Hepatocyte (in vitro differentiated cells): ENCODE measurements around the gene PRKAG1. TPM values are rescaled to one million over a fixed set of nuclear protein-coding genes. Genes with fewer than 3 reads are reported as not detected.

ENCODE experiments used
- DNase-seq: peaks from one replicate; pipeline ENCODE4 v3.0.0-alpha.2; 2016; ENCODE audit warnings: low spot score
- H2AFZ ChIP-seq: fragments of 200-600 bp; sonication (generic); 2 replicates; pipeline ENCODE4 v1.6.0; 2016; ENCODE audit warnings: antibody characterized with exemption, mild to moderate bottlenecking
- H3K27ac ChIP-seq: fragments of 200-600 bp; sonication (generic); 2 replicates; pipeline ENCODE4 v1.5.1; 2016; ENCODE audit warnings: mild to moderate bottlenecking
- H3K27me3 ChIP-seq: fragments of 200-600 bp; sonication (generic); 2 replicates; pipeline ENCODE4 v1.6.1; 2016
- H3K36me3 ChIP-seq: fragments of 200-600 bp; sonication (generic); replicated peaks from 2 replicates; pipeline ENCODE4 v1.5.1; 2016; ENCODE audit warnings: low read depth; ENCODE audit not compliant: insufficient read depth
- H3K4me1 ChIP-seq: fragments of 200-600 bp; sonication (generic); 2 replicates; pipeline ENCODE4 v1.5.1; 2016; ENCODE audit warnings: mild to moderate bottlenecking, moderate library complexity; ENCODE audit not compliant: insufficient read depth
- H3K4me2 ChIP-seq: fragments of 200-600 bp; sonication (generic); 2 replicates; pipeline ENCODE4 v1.6.0; 2016
- H3K4me3 ChIP-seq: fragments of 200-600 bp; sonication (generic); 2 replicates; pipeline ENCODE4 v1.5.1; 2016; ENCODE audit warnings: mild to moderate bottlenecking
- H3K79me2 ChIP-seq: fragments of 200-600 bp; sonication (generic); 2 replicates; pipeline ENCODE4 v1.6.0; 2017; ENCODE audit warnings: mild to moderate bottlenecking
- H3K9me2 ChIP-seq: fragments of 200-600 bp; sonication (generic); replicated peaks from 2 replicates; pipeline ENCODE4 v1.6.0; 2017; ENCODE audit warnings: mild to moderate bottlenecking; ENCODE audit not compliant: insufficient read depth
- H3K9me3 ChIP-seq: fragments of 200-600 bp; sonication (generic); 2 replicates; pipeline ENCODE4 v1.5.1; 2016; ENCODE audit warnings: low read depth, mild to moderate bottlenecking
- H4K20me1 ChIP-seq: fragments of 200-600 bp; sonication (generic); 2 replicates; pipeline ENCODE4 v1.6.0; 2016; ENCODE audit warnings: mild to moderate bottlenecking; ENCODE audit not compliant: insufficient read depth, poor library complexity, severe bottlenecking
- CTCF ChIP-seq: fragments of 200-600 bp; sonication (generic); IDR thresholded peaks from 2 replicates; pipeline ENCODE4 v1.5.1; 2016; ENCODE audit warnings: antibody characterized with exemption, mild to moderate bottlenecking; ENCODE audit not compliant: poor library complexity
- EZH2 ChIP-seq: fragments of 200-600 bp; sonication (generic); IDR thresholded peaks from 2 replicates; pipeline ENCODE4 v1.6.1; 2016; ENCODE audit warnings: antibody characterized with exemption, mild to moderate bottlenecking, borderline replicate concordance
- EZH2phosphoT487 ChIP-seq: fragments of 200-600 bp; sonication (generic); IDR thresholded peaks from one replicate; pipeline ENCODE4 v1.6.1; 2018; ENCODE audit warnings: antibody characterized with exemption, mild to moderate bottlenecking, low read depth, moderate library complexity; ENCODE audit not compliant: unreplicated experiment, severe bottlenecking
- WGBS: methylation state at CpG from one replicate; pipeline ENCODE4 v1.1.6; 2016; ENCODE audit warnings: low lambda C conversion rate; ENCODE audit errors: missing lambda C conversion rate; 5-methylcytosine and 5-hydroxymethylcytosine counted together
- polyA plus RNA-seq: library from polyadenylated mRNA; unstranded; fragments of >200 nt; fragmentation: Nextera tagmentation; extraction: Ambion mirVana; gene quantifications from 2 replicates; pipeline ENCODE4 v1.2.1, GENCODE V29; 2016
- total RNA-seq: library from RNA; depleted of rRNA; stranded (reverse); fragments of >200 nt; gene quantifications from 2 replicates; pipeline ENCODE4 v1.2.3, GENCODE V29; 2014

PRKAG1 gene
- total and polyA plus RNA-seq, 2 experiments from 2014 or later, result 46.0 to 61.5 TPM

- 96% methylated on average over 3 of the region's 3 CpGs for WGBS
- Histone ChIP-seq H3K79me2 (peaks cover 20% of the 10 kb centered on the region), H3K9me3 (no peaks in the 10 kb centered on the region), H4K20me1 (no peaks in the 10 kb centered on the region), H3K4me2 (no peak overlapping the region), H3K27ac (no peak overlapping the region), H3K36me3 (no peaks in the 10 kb centered on the region), H2AFZ (no peak overlapping the region), H3K9me2 (no peaks in the 10 kb centered on the region), H3K4me3 (no peak overlapping the region), H3K4me1 (peaks cover 9% of the 10 kb centered on the region), H3K27me3 (no peaks in the 10 kb centered on the region)
- no peak for DNase-seq
- TF ChIP-seq EZH2, result no peak
- TF ChIP-seq EZH2phosphoT487, result no peak
- no peak for TF ChIP-seq CTCF
These were observed 5.1 kb downstream of the PRKAG1 start for GRCh38 chr12:49013428-49013827.

GRCh38 chr12:49012739-49013138 lies 5.8 kb downstream of the PRKAG1 start:
- H3K27me3 ChIP-seq, result no peaks in the 10 kb centered on the region
- H3K4me1 ChIP-seq, result peaks cover 9% of the 10 kb centered on the region
- H3K4me3 ChIP-seq, result no peak overlapping the region
- H2AFZ ChIP-seq, result no peak overlapping the region
- no peaks in the 10 kb centered on the region for H4K20me1 ChIP-seq
- TF ChIP-seq CTCF (no peak), EZH2 (no peak), EZH2phosphoT487 (no peak)
- H3K9me2 ChIP-seq, result no peaks in the 10 kb centered on the region
- no peak overlapping the region for H3K4me2 ChIP-seq
- DNase-seq, result no peak
- H3K27ac ChIP-seq, result no peak overlapping the region
- H3K36me3 ChIP-seq, result no peaks in the 10 kb centered on the region
- peaks cover 20% of the 10 kb centered on the region for H3K79me2 ChIP-seq
- H3K9me3 ChIP-seq, result no peaks in the 10 kb centered on the region

GRCh38 chr12:49010092-49010668 lies 8.4 kb downstream of the PRKAG1 start:
- Histone ChIP-seq H4K20me1 (no peaks in the 10 kb centered on the region), H3K27ac (no peak overlapping the region), H3K79me2 (peaks cover 1% of the 10 kb centered on the region), H3K36me3 (no peaks in the 10 kb centered on the region), H3K27me3 (no peaks in the 10 kb centered on the region), H3K9me3 (no peaks in the 10 kb centered on the region), H3K9me2 (no peaks in the 10 kb centered on the region), H2AFZ (no peak overlapping the region), H3K4me2 (no peak overlapping the region), H3K4me3 (no peak overlapping the region), H3K4me1 (no peaks in the 10 kb centered on the region)
- no peak for DNase-seq
- 96% methylated on average over 3 of the region's 3 CpGs for WGBS
- TF ChIP-seq EZH2, result no peak
- no peak for TF ChIP-seq CTCF
- TF ChIP-seq EZH2phosphoT487, result no peak

- TF ChIP-seq CTCF (no peak), EZH2 (no peak), EZH2phosphoT487 (no peak)
- Histone ChIP-seq H3K9me3 (no peaks in the 10 kb centered on the region), H3K4me1 (no peaks in the 10 kb centered on the region), H3K27me3 (no peaks in the 10 kb centered on the region), H3K4me2 (no peak overlapping the region), H2AFZ (no peak overlapping the region), H3K4me3 (no peak overlapping the region), H3K9me2 (no peaks in the 10 kb centered on the region), H3K36me3 (no peaks in the 10 kb centered on the region), H4K20me1 (no peaks in the 10 kb centered on the region), H3K27ac (no peak overlapping the region), H3K79me2 (no peaks in the 10 kb centered on the region)
- WGBS, result 62% methylated on average over 1 of the region's 1 CpG
- DNase-seq, result no peak
These were observed 9.6 kb downstream of the PRKAG1 start for GRCh38 chr12:49008943-49009342.
